Endodermal cell (in vitro differentiated cells): ENCODE data around the gene LHX6. TPM values are rescaled to one million over a fixed set of nuclear protein-coding genes. Genes with fewer than 3 reads are reported as not detected.
A peak's percentile ranks its signal among the peaks of the same experiment; 100 is the strongest.

ENCODE experiments used
- DNase-seq: peaks from one replicate; pipeline ENCODE4 v3.0.0-alpha.2; 2017
- H3K27ac ChIP-seq: 2 replicates; pipeline ENCODE4 v1.5.1; 2013; ENCODE audit warnings: mild to moderate bottlenecking, low read depth, low read length, moderate library complexity
- H3K27me3 ChIP-seq: 2 replicates; pipeline ENCODE4 v1.6.1; 2013; ENCODE audit warnings: mild to moderate bottlenecking, low read length, moderate library complexity; ENCODE audit not compliant: insufficient read depth, control insufficient read depth, poor library complexity, severe bottlenecking
- H3K36me3 ChIP-seq: 2 replicates; pipeline ENCODE4 v1.7.0; 2013; ENCODE audit warnings: mild to moderate bottlenecking, low read length, moderate library complexity; ENCODE audit not compliant: control insufficient read depth, insufficient read depth
- H3K4me1 ChIP-seq: one replicate; pipeline ENCODE4 v1.7.0; 2013; ENCODE audit warnings: low read length; ENCODE audit not compliant: control insufficient read depth, insufficient read depth
- H3K4me3 ChIP-seq: 2 replicates; pipeline ENCODE4 v1.5.1; 2013; ENCODE audit warnings: mild to moderate bottlenecking, low read length, moderate library complexity
- H3K9ac ChIP-seq: 2 replicates; pipeline ENCODE4 v1.6.1; 2013; ENCODE audit warnings: mild to moderate bottlenecking, low read length, moderate library complexity; ENCODE audit not compliant: poor library complexity, severe bottlenecking; ENCODE audit errors: extremely low read depth
- H3K9me3 ChIP-seq: 2 replicates; pipeline ENCODE4 v1.6.1; 2013; ENCODE audit warnings: mild to moderate bottlenecking, low read length, moderate library complexity; ENCODE audit not compliant: control insufficient read depth
- H3K27ac Mint-ChIP-seq: 2 replicates; pipeline ENCODE4 v1.8.0; 2020; ENCODE audit warnings: mixed read lengths
- H3K27me3 Mint-ChIP-seq: 2 replicates; pipeline ENCODE4 v1.8.0; 2021; ENCODE audit warnings: mild to moderate bottlenecking, mixed read lengths; ENCODE audit not compliant: insufficient read depth
- H3K36me3 Mint-ChIP-seq: 2 replicates; pipeline ENCODE4 v1.8.0; 2020; ENCODE audit warnings: low read depth, mixed read lengths
- H3K4me1 Mint-ChIP-seq: 2 replicates; pipeline ENCODE4 v1.8.0; 2020; ENCODE audit warnings: mixed read lengths
- H3K4me3 Mint-ChIP-seq: 2 replicates; pipeline ENCODE4 v1.8.0; 2020; ENCODE audit warnings: mild to moderate bottlenecking, moderate library complexity, mixed read lengths
- H3K9me3 Mint-ChIP-seq: 2 replicates; pipeline ENCODE4 v1.8.0; 2020; ENCODE audit warnings: mild to moderate bottlenecking, mixed read lengths
- CTCF ChIP-seq: fragments of 200-600 bp; sonication (generic); conservative IDR thresholded peaks from 2 replicates; pipeline ENCODE4 v1.5.0; 2021; ENCODE audit warnings: antibody characterized with exemption, mild to moderate bottlenecking
- WGBS, 2 experiments: methylation state at CpG; one replicate each; pipeline versions ENCODE4 v1.1.5 to v1.1.7; 2013; ENCODE audit warnings: missing lambda C conversion rate in 2 of 2, mixed read lengths in 1 of 2; ENCODE audit not compliant: insufficient coverage in 1 of 2, insufficient read length in 1 of 2; 5-methylcytosine and 5-hydroxymethylcytosine counted together
- total RNA-seq, 2 donors: library from RNA; stranded (reverse); fragmentation: NEBNext Ultra II Directional in 1 of 2; extraction: Animal tissue kit (Norgen Biotek cat#: 25700) in 1 of 2; gene quantifications; 2 replicates in 1 of 2; 3 replicates in 1 of 2; pipeline ENCODE4 v1.2.1, GENCODE V29; 2021

LHX6 gene
- total RNA-seq, 2 donors from 2014 or later, result 0.37 TPM; not detected in 1

- Histone ChIP-seq H3K36me3 (no peaks in the 10 kb centered on the region), H3K27ac (no peak overlapping the region), H3K9ac (no peak overlapping the region), H3K9me3 (no peaks in the 10 kb centered on the region), H3K4me3 (peak overlapping the region; percentile 58), H3K4me1 (no peaks in the 10 kb centered on the region), H3K27me3 (peaks cover 99% of the 10 kb centered on the region)
- DNase-seq, result no peak
- 0 to 5% methylated on average over 3 to 9 of the region's 10 CpGs for WGBS, 2 experiments
- H3K4me1 Mint-ChIP-seq, result peaks cover 8% of the 10 kb centered on the region
- H3K36me3 Mint-ChIP-seq, result peaks cover 2% of the 10 kb centered on the region
- no peak for TF ChIP-seq CTCF
- H3K27ac Mint-ChIP-seq, result no peak overlapping the region
- H3K9me3 Mint-ChIP-seq, result peaks cover 9% of the 10 kb centered on the region
- no peak overlapping the region for H3K4me3 Mint-ChIP-seq
- peaks cover 56% of the 10 kb centered on the region for H3K27me3 Mint-ChIP-seq
These were observed 1.2 kb downstream of the LHX6 start for GRCh38 chr9:122227575-122227900.

- Histone ChIP-seq H3K9ac (no peak overlapping the region), H3K4me3 (peak overlapping the region; percentile 58), H3K27me3 (peaks cover 100% of the 10 kb centered on the region), H3K27ac (no peak overlapping the region), H3K36me3 (no peaks in the 10 kb centered on the region), H3K4me1 (no peaks in the 10 kb centered on the region), H3K9me3 (no peaks in the 10 kb centered on the region)
- H3K4me3 Mint-ChIP-seq, result no peak overlapping the region
- peaks cover 2% of the 10 kb centered on the region for H3K36me3 Mint-ChIP-seq
- H3K4me1 Mint-ChIP-seq, result peaks cover 8% of the 10 kb centered on the region
- TF ChIP-seq CTCF, result no peak
- WGBS, 2 experiments, result 11 to 13% methylated on average over 26 to 59 of the region's 59 CpGs
- peak; percentile 80 for DNase-seq
- H3K27ac Mint-ChIP-seq, result no peak overlapping the region
- H3K9me3 Mint-ChIP-seq, result peaks cover 9% of the 10 kb centered on the region
- peaks cover 62% of the 10 kb centered on the region for H3K27me3 Mint-ChIP-seq
These were observed 1.8 kb downstream of the LHX6 start for GRCh38 chr9:122226758-122227574.

GRCh38 chr9:122226142-122226757, 2.5 kb downstream of the LHX6 start:
- peaks cover 14% of the 10 kb centered on the region for H3K4me1 Mint-ChIP-seq
- 69 to 72% methylated on average over 33 to 51 of the region's 51 CpGs for WGBS, 2 experiments
- peaks cover 69% of the 10 kb centered on the region for H3K27me3 Mint-ChIP-seq
- H3K27me3 ChIP-seq, result peaks cover 100% of the 10 kb centered on the region
- peaks cover 2% of the 10 kb centered on the region for H3K36me3 Mint-ChIP-seq
- H3K4me3 ChIP-seq, result no peak overlapping the region
- H3K9me3 Mint-ChIP-seq, result peaks cover 9% of the 10 kb centered on the region
- DNase-seq, result peak; percentile 70
- no peaks in the 10 kb centered on the region for H3K36me3 ChIP-seq
- no peaks in the 10 kb centered on the region for H3K9me3 ChIP-seq
- H3K27ac Mint-ChIP-seq, result no peak overlapping the region
- H3K9ac ChIP-seq, result no peak overlapping the region
- no peaks in the 10 kb centered on the region for H3K4me1 ChIP-seq
- no peak overlapping the region for H3K27ac ChIP-seq
- TF ChIP-seq CTCF, result no peak
- H3K4me3 Mint-ChIP-seq, result no peak overlapping the region
